ENCODE measurements around the gene ATP6V1C2.

- TF ChIP-seq CTCF (conservative IDR thresholded peaks at IDR 0.05 in 1 of 2, IDR thresholded peaks at IDR 0.05 in 1 of 2; ENCODE audit: low read depth in 1 of 2, low read length in 2 of 2) (no peak), EZH2 (IDR thresholded peaks at IDR 0.05; ENCODE audit: low read length, missing control alignments) (no peak)
Observed at GRCh38 chr2:10691521-10691920, 29.9 kb upstream of the ATP6V1C2 start.
